GM19452 (cell line): ENCODE measurements around the gene PLEKHN1.
"Not testable (repeated sequence)": the region's sequence is repeated elsewhere in the genome, so short reads cannot be mapped to it uniquely, and the experiment has no call there.

ENCODE experiments used
- ATAC-seq: cut with Tn5 transposase; IDR thresholded peaks from one replicate; pipeline ENCODE4 v1.9.1; 2021; ENCODE audit not compliant: unreplicated experiment

Gene PLEKHN1

GRCh38 chr1:942411-942821, 23.9 kb upstream of the PLEKHN1 start:
- ATAC-seq, result no peak

- no peak for ATAC-seq
Observed at GRCh38 chr1:942864-943533, 23.3 kb upstream of the PLEKHN1 start.

GRCh38 chr1:943545-944340, 22.5 kb upstream of the PLEKHN1 start:
- no peak for ATAC-seq

GRCh38 chr1:944341-945325, 21.6 kb upstream of the PLEKHN1 start:
- ATAC-seq, result no peak

GRCh38 chr1:945688-946556, 20.4 kb upstream of the PLEKHN1 start:
- no peak for ATAC-seq

- ATAC-seq, result not testable (repeated sequence)
Observed at GRCh38 chr1:946811-947210, 19.5 kb upstream of the PLEKHN1 start.

- ATAC-seq, result no peak
Observed at GRCh38 chr1:947958-948357, 18.3 kb upstream of the PLEKHN1 start.

- ATAC-seq, result no peak
Observed at GRCh38 chr1:950268-950667, 16.0 kb upstream of the PLEKHN1 start.

GRCh38 chr1:950881-951280, 15.4 kb upstream of the PLEKHN1 start:
- no peak for ATAC-seq

- no peak for ATAC-seq
Observed at GRCh38 chr1:951364-951763, 14.9 kb upstream of the PLEKHN1 start.

- no peak for ATAC-seq
Observed at GRCh38 chr1:952201-952600, 14.1 kb upstream of the PLEKHN1 start.

- no peak for ATAC-seq
Observed at GRCh38 chr1:952603-953002, 13.7 kb upstream of the PLEKHN1 start.

- ATAC-seq, result no peak
Observed at GRCh38 chr1:953524-954320, 12.6 kb upstream of the PLEKHN1 start.

- no peak for ATAC-seq
Observed at GRCh38 chr1:954927-955326, 11.4 kb upstream of the PLEKHN1 start.

- no peak for ATAC-seq
Observed at GRCh38 chr1:955474-955873, 10.8 kb upstream of the PLEKHN1 start.

- ATAC-seq, result no peak
Observed at GRCh38 chr1:956636-957035, 9.6 kb upstream of the PLEKHN1 start.

- peak; percentile 73 for ATAC-seq
Observed at GRCh38 chr1:958823-959730, 7.2 kb upstream of the PLEKHN1 start, which contains the start of gene NOC2L. Gene NOC2L, minus strand, starts transcription at chr1:959256. Its CDS starts 16 bp downstream, at chr1:959240.

GRCh38 chr1:959731-960362, 6.4 kb upstream of the PLEKHN1 start:
- ATAC-seq, result no peak
